Stimulated activated CD4-positive, alpha-beta T cell treated with anti-CD3 and anti-CD28 coated beads, Interleukin-1b, Interleukin-23, amount 100 ng/mL, for 48 hours (primary cell): ENCODE data around the gene SYTL3.
"Not testable (repeated sequence)": the region's sequence is repeated elsewhere in the genome, so short reads cannot be mapped to it uniquely, and the experiment has no call there.

Experiments
- DNase-seq: peaks from one replicate; pipeline ENCODE4 v3.0.0-alpha.2; 2020

SYTL3 gene

DNA sequence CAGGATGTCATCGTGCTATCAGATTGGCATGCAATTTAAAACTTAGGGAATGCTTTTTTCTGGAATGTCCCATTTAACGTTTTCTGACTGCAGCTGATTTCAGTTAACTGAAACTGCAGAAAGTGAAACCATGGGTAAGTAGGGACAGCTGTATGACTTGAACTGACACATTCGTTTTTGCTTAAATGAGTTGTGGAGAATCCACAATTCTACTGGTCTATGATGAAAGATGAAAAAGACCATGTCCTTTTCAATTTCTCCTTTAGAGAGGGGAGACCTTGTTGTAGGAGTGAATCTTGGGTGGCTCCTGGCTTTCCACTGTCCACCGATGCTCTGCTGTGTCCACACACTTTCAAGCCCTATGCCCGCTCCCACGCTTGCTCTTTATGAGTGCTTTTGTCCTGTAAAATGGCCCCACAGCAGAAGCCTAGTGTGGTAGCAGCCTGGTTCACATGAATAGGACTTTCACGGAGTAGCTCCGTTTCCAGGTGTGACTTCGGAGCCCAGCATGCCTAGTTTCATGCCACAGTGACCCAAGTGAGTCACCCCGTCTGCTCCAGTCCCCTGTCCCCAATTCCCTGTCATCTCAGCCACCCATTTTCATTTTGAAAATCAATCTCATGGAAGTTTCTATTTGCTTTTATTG lies 27.2 kb upstream of the SYTL3 start:
- no peak for DNase-seq

DNA sequence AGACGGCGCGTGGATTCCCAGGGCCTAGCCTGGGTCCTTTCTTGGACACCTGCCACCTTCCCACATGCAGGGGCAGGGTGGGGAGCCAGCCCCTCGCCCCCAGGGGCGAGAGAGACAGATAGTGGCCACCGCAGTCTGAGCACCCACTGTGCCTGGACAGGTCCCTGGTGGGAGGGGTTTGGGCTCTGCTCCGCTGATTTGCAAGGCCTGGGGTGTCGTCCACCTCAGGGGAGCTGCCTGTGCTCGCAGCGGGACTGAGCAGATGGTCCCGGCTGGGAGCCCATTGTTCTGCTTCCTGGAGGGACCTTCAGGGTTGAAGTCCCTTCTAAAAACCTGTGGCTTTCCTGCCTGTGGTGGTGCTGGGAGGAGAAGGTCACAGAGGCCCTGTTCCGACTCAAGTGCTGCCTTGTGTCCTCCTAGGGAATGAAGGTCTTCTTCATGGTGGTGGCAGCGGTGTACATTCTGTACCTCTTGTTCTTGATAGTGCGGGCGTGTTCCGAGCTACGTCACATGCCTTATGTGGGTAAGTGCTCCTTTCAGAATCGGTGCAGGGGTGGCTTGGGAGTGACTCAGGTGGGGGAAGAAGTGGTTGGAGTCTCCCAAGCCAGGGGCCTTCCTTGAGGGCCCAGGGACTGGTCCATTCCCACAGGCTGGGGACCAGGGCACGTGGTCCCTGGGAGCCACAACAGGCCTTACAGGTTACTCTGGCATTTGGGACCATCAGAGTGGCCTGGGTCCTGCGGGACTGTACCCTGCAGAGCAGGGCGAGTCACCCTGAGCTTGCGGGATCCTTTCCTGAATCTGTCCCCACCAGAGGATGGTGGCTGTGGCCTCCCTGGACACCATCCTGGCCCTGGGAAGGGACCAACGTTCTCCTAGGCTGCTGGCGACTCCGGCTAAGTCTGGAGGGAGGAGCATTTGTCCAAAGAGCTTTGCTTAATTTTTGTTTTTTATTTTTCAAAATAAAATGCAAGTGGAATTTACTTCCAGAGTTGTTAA lies 24.9 kb upstream of the SYTL3 start:
- DNase-seq = no peak

DNA sequence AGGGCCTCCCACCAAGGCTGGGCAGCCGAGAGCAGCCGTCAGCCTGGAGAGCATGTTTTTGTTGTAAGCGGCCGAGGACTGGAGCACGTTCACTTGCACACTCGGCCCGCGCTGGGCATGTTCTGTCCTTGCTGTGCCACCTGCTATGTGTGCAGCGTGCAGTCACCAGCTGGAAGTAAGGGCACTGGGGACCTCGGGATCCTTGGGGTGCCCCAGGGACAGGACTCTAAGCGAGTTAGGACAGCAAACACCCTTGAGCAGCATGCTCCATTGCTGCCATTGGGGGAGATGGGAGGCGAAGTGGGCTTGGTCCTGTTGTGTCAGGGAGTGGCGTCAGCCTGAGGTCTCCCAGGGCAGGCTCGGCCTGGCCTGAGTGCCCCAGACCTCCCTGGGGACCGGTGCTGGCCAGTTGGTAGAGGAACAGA lies 24.0 kb upstream of the SYTL3 start:
- no peak for DNase-seq

DNA sequence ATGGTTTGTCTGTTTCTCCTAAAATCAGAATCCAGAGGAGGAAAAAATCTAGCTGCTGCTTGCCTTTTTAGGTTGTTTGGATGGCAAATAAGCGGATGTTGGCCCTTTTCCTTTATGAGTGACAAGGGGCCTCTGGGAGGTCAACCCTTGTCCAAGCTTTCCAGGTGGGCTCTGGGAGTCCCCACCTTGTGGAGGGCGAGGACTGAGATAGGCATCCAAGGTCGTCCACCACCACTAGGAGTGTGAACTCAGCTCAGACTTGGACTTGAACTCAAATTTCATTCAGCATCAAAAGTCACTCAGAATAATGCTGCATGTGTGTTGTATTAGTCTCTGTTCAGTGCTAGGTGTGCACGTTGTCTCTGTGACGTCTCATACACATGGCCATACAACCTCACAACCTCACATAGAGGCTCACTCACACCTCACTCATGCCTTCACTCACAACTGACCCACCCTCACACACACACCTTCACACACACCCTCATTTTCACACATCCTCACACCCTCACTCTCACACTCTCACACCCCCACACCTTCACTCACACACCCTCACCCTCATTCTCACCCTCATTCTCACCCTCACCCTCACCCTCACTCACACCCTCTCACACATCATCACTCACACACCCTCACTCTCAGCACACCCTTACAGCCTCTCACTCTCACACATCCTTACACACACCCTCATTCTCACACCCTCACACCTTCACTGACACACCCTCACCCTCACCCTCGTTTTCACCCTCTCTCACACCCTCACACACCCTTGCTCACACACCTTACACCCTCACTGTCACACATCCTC lies 23.3 kb upstream of the SYTL3 start:
- DNase-seq = no peak

DNA sequence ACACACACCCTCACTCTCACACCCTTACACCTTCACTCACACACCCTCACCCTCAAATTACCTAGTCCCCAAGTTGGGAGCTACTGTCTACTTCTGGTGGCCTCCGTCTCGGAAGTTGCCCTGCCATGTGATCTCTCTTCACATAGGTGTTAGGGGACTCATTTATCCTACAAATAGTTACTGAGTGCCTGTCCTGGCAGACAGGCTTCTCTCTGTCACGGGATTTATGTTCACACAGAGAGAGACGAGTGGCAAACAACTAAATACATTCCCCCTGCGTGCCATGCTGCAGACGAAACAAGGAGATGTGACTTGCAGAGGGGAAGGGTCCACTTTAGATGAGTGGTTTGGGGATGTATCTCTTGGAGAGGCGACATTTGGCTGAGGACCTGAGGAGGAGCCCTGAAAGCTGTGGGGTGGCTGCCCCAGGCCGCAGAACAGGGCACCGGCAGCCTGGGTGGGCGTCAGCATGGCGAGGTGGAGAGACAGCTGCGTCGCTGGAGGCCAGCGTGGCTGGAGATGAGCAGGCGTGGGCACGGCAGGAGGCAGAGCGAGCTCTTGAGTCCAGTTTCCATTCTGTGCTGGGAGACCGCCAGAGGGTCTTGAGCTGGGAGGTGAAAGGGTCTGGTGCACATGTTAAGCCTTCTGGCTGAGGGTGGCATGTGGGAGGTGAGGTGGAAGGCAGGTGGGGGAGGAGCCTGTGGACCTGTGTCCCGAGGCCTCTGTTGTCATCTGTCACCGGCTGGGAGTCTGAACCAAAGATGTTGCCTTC lies 22.5 kb upstream of the SYTL3 start:
- no peak for DNase-seq

DNA sequence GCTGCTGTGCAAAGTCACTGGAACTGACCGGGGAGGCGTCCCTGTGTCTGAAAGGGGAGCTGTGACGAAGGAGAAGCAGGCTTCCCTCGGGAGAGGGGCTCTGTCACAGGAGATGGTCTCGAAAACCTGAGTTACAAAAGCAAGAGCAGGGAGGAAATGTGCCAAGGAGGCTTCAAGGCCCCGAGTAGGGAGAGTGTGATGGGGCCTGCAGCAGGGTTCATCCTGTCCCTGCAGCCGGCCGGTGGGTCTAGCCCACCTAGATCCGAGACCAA lies 22.0 kb upstream of the SYTL3 start:
- no peak for DNase-seq

DNA sequence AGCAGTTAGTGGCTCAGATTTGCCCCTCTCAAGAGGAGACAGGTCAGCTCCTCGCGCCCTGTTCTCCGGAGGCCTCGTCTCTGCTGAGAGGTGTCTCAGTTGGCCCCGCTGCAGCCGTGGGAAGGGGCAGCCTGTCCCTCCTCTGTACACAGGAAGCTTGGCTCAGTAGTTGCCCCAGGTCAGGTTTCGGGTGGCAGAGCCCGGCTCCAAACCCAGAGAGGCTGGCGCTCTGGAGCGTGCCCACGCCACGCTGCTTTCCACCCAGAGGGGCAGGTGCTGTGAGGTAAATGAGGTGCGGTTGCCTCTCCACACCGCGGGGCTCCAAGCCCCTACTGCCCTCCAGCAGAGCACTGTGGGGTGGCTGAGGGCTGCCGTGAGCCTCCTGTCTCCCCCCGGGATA lies 21.3 kb upstream of the SYTL3 start:
- no peak for DNase-seq

DNA sequence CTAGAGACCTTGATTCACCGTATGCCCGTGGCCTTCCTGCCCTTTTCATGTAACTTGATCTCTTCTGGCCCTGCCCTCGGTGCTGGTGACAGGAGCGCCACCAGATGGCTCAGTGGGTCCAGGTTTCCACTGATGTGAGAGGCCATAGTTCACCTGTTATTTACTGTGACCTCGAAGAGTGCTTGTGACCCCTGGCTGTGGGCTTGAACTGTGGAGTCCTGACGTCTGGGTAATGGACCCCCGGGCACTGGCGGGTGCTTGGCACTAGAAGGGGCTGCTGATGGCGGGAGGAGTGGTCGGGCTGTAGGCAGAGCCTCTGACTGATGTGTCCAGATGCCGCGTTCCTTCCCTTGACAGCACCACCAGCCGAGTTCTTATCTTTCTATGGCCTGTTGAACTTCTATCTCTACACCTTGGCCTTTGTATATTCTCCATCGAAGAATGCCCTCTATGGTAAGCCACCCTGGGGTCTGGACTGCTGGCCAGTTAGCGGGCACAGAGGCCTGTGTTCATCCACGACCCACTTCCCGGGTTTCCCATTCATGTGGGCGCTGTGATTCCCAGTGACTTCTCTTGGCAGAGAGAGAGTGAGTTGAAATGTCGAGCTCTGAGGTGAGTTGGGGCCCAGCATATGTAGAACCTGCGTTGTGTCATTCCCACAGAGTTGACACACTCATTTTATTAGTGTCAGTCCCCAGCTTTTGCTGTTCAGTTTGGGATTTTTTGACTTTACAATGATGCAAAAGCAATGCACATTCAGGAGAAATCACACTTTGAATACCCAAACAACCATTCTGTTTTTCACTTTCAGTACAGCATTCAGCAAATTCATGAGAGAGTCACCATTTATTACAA lies 20.3 kb upstream of the SYTL3 start:
- DNase-seq = no peak

DNA sequence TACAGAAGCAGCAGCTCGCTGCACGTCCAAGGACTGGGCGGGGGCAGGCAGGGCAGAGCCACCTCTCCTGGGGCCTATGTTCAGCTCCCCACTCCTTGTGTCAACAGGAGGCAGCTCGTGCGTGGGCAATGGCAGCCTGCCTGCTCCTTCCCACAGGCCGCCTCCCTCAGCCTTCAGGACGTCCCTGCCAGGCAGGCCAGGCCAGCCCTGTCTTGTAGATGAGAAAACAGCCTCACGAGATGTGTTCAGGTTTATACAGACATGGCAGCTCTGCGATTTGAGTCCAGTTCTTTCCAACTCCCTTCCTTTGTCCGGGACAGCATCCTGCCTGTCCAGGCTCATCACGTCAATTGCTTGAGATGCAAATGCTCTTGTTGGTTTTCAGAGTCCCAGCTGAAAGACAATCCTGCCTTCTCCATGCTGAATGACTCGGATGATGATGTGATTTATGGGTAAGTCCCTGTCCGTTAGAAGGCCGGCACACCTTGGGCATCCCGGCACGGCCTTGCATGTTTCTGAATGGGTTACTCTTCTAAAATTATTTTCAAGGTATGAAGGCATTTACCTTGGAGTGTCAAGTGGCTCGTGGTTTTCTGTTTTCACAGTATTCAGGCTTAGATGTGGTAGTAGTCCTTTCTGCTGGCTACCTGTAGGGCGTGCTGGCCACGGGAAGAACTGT lies 18.8 kb upstream of the SYTL3 start:
- no peak for DNase-seq

DNA sequence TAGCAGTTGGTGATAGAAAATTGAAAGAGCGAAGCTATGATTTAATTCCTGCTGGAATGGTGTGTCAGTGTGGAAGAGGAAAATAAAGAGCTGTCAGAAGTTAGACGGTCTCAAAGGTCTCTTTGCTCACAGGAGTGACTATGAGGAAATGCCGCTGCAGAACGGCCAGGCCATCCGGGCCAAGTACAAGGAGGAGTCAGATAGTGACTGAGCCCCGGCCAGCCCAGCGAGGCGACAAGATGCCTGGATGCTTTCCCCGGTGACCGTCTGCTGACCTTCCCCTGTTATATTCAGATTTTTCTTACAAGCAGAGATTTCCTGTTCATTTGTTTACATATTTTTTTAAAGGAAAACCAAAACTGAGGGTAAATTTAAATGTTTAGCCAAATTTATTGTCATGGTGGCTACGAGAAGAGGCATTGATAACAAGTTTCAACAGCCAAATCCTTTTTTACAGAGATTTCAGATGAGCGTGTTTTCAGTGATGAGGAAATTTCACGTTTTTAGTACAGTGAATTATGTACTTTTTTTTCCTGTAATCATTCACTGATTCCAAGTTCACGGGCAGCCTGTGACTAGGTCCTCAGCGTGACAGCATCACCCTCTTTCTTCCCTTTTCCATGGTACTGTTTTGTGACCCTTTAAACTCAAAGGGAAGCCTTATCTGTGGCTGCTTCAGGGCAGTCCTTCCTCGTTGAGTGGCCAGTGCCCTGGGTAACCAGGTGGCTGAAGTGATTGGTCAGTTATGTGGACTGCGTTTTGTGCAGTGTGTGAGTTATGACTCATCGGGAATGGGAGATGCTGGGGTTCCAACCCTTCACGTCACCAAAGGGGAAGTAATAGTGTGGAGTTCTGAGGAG lies 17.9 kb upstream of the SYTL3 start:
- DNase-seq = no peak

DNA sequence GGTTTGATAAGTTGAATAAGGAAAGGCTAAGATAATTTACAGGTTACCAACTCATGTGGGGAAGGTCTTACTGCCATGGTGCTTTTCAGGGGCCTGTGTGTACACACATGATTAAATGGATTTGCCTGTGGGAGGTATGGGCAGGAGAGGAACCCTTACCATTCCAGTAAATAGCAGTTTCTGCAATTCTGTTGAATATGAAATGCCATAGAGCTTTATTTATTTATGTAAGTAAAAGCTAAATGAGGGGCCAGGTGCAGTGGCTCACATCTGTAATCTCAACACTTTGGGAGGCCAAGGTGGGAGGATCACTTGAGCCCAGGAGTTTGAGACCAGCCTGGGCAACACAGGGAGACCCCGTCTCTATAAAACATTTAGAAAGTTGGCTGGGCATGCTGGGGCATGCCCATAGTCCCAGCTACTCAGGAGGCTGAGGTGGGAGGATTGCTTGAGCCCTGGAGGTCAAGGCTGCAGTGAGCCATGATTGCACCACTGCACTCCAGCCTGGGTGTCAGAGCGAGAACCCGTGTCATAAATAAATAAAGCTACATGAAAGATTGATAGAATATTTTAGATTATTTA lies 17.2 kb upstream of the SYTL3 start:
- not testable (repeated sequence) for DNase-seq

DNA sequence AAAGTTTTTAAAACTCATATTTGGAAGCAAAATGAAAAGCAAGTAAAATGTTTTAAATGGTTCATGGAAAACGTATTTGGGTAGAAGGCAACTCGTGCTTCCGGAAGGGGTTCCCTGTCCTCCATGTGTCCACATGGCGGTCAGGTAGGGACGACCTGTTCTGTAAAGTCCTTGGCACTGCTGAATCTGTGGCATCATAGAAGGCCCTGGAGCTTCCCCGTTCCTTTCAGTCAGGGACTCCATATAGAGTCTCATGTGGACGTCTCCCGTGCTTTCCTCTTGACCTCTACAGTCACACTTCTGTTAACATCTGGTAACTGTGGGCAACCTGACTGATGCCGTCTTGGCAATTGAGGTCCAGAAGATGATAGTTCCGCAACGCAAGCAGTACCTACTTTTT lies 16.7 kb upstream of the SYTL3 start:
- no peak for DNase-seq

DNA sequence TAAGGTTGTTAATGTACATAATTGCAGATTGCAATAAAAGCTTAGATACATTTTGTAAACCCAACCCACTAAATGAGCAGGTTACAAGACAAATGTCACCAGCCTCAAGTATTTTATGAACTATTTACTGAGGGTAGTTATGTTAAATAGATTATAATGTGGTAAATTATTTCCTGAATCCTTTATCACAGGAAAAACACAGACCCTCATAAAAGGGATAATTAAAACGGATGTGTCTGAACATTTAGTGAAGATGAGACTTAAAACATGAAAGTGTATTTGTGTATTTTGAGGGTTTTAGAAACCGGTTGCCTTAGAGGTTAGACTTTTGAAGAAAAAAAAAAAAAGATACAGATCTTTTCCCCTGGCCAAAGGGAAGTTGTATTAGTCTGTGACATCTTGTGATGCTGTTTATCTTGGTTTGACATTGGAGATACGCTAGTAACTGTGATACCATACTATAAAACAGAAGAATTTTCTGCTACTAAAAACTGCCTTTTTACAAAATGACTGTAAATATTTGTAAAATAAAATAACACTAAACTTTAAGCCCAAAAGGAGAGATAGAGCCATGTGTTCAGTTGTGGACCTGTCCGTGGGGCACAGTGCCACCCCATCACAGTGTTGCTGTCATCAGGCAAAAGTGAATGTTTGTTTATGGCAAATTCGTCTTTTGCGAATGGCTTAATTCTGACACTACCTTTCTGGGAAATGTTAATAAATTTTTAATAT lies 15.0 kb upstream of the SYTL3 start:
- no peak for DNase-seq

DNA sequence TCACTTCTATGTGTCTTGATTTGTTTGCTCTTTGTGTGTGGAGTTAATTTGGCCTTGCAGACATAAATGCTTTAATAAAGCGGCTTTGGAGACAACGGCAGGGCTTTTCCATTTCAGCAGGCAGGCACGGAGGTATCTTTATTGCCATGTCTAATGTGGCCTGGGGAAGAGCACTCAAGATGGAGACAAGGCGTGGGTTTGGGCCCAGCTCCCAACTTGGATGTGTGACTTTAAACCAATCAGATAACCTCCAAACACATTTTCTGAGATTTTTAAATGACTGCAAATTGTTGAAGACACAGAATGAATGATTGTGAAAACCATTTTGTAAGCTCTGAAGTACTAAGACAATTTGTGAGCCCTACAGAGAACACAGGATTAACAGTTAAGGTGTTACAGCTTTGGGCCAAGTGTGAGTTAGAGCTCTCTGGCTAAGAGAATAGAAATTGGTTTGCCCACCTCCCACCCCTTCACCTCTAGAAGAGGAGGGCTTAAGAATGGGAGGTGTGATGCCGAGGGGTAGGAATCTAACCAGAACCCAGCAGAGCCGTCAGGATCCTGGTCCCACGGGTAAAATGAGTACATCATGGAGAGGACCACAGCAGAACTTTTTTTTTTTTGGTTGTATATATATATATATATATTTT lies 14.3 kb upstream of the SYTL3 start:
- no peak for DNase-seq

DNA sequence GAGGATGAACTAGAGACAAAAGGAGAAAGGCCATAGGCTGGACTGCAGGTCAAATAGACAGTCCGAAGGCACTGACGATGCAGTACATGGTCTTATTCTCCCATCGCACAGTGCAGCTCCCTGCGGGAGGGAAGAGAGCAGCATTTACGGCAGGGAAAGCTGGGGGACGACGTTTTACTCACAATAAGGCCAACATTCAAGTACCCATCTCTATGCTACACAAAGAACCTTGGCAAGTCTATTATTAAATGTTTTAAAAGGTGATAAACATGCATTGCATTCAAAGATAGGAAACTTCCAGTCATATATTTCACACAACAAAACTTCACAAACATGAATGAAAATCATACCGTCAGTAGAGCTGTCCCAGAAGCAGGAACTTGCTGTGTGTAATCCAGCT lies 13.1 kb upstream of the SYTL3 start:
- no peak for DNase-seq

DNA sequence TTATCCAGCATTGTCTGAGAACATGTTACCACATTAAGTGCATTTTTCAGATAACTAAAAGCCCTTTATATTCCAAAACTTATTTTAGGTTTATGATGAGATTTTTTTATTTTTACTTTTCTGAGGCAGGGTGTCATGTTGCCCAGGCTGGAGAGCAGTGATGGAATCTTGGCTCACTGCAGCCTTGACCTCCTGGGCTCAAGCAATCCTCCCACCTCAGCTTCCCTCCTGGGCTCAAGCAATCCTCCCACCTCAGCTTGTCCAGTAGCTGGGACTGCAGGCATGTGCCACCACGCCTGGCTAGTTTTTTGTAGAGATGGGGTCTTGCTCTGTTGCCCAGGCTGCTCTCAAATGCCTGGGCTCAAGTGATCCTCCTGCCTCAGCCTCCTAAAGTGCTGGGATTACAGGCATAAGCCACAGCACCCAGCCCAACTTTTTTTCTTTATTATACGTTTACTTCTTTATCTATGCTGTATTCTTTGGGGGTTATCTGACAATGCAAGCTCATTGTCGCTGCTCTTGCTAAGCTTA lies 11.5 kb upstream of the SYTL3 start:
- DNase-seq = no peak

DNA sequence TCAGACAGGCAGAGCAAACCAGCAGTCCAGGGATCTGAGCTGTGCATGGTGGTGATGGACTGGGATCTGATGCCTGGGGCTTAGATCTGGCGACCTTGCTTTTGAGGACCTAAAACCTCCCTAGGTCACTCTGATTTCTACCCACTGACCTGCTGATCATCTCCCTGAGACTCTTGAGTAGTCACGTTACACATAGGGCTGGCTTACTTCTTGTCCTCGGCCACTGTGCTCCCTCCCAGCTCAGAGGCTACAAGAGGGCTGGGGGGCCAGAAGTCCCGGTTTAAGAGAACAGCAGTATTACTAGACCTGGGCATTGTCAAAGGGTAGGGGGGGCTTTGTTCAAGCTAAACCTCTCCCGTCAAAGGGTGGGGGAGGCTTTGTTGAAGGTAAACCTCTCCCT lies 10.8 kb upstream of the SYTL3 start:
- no peak for DNase-seq

DNA sequence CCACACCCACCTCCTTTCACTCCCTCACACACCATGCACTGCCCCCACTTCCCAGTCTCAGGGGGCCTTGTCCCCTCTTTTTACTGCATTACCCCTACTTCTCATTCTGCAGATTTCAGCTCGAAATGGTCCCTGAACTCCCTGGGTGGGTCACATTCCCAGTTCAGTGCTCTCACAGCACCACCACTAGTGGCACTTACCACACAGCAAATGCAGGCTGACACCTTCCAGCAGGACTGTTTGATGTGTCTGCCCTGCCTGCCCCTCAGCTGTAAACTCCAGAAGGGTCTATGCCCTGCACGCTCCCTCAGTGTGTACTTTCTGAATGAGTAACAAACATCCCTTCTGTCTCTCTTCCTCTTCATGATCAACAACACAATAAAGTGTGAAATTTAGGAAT lies 9.3 kb upstream of the SYTL3 start:
- DNase-seq = no peak
